ENCODE results near the gene KRT6B. TPM values are rescaled to one million over a fixed set of nuclear protein-coding genes. Genes with fewer than 3 reads are reported as not detected.
A peak's percentile ranks its signal among the peaks of the same experiment; 100 is the strongest.

KRT6B gene
- total RNA-seq, 2 donors from 2014 or later, result not detected

DNA sequence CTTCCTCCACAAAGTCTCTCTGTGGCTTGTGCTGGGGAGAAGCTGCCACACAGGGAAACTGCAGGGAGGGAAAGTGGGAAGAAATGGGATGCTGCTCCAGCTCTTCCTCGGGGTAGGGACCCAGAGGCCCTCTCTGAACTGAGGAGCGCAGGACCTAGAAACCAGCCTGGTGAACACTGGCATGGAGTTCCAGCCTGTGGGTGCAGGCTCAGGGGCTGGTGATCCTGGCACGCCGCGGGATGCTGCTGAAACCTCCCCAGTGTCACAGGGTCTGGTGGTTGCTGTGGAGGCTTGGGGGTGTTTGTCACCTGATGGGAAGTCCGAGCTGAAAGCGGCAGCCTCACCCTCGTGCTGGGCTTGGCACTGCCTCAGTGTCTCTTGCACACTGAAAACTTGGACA lies 12.5 kb downstream of the KRT6B start:
- ATAC-seq (no peak), DNase-seq (no peak)
- intact Hi-C loops (cut with DNase I, micrococcal nuclease), result no loop called here

DNA sequence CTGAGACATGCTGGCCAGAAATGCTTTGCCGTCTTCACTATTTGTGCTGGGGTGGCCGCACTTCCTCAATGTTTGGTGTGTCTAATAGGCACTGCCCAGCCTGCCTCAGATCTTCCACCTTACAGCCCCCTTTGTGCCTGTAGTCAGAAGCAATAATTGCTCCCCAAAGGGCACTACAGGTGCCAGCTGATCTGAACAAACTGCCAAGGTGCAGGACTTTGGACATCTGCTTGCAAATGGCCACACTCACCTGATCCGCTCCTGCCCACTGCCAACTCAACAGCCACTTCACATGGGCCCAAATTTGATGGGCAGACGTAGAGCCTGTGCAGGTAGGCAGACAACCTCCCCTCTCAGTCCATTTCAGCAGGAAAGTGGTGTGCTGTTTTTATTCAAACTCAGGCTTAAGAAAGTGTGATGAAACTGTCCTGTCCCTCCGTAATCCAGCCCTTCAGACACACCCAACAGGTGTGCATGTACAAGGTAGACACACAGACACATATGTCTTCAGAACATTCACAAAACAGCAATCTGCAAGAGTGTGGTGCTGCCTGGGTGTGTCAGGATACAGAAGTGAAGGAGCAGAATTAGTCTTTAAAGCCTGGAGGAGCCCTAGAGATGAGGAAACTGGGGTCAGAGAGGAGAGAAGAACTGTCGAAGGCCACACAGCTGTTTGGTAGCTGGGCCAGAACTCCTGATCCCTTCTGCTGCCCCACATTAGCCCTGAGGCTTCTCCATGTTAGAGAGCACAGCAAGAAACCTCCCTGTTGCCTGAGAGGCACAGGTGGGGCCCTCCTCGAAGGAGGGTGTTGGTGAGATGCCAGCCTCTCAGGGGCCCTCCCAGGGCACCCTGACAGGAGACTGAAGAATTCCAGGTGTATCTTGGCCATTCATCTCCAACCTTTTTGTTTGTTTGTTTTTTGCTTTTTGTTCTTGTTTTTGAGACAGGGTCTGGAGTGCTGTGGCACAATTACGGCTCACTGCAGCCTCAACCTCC lies 13.3 kb downstream of the KRT6B start:
- peak; percentile 42 for ATAC-seq
- no peak for DNase-seq
- intact Hi-C loops (cut with DNase I, micrococcal nuclease), result no loop called here

DNA sequence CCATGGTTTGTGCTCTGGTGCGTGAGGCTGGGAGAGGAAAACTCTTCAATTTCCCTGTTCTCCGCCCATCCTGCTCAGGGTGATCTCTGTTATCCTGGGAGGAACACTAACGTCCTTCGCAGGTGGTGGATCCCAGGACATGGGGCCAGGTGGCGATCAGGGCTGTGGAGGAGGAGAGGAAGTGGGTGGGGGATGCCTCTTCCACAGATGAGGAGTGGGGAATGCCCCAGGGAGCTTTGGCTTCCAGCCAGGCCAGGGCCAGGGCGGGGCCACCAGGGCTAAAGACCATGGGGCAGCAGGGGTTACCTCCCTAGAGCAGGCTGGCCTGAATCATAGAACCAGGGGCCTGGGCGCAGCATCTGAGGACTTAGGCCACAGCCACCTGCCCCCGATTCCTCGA lies 14.4 kb downstream of the KRT6B start:
- no peak for DNase-seq
- intact Hi-C loops (cut with DNase I, micrococcal nuclease), result no loop called here
- ATAC-seq, result peak; percentile 26

DNA sequence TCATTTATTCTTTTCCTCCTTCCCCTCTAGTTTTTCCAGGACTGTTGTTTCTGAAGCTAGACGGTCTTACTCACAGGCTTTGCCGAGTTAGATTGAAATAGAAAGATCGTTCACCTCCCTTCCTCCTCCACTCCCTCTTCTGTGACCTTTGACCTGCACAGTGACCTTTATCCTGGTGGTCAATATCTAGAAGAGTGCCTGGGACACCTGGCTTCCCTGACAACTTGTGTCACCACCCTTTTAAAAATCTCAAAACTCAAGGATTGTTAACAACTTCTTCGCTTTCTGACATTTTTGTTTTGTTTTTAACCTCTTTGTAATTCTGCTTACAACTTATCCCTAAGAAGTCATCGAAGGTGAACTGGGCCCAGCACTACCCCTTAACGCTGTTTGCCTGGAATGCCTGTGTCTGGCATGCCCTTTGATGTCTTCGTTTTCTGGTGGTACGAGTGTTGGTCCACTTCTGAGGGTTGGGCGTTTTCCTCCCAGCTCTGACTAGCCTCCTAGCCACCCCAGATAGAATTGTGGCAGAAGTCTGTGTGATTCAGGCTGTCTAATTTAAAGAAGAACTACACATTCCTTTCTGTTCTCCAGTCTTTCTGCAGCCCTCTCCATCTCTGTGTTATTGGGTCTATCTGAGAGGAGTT lies 15.0 kb downstream of the KRT6B start:
- intact Hi-C loops (cut with DNase I, micrococcal nuclease), result no loop called here
- no peak for DNase-seq
- peak; percentile 45 for ATAC-seq

DNA sequence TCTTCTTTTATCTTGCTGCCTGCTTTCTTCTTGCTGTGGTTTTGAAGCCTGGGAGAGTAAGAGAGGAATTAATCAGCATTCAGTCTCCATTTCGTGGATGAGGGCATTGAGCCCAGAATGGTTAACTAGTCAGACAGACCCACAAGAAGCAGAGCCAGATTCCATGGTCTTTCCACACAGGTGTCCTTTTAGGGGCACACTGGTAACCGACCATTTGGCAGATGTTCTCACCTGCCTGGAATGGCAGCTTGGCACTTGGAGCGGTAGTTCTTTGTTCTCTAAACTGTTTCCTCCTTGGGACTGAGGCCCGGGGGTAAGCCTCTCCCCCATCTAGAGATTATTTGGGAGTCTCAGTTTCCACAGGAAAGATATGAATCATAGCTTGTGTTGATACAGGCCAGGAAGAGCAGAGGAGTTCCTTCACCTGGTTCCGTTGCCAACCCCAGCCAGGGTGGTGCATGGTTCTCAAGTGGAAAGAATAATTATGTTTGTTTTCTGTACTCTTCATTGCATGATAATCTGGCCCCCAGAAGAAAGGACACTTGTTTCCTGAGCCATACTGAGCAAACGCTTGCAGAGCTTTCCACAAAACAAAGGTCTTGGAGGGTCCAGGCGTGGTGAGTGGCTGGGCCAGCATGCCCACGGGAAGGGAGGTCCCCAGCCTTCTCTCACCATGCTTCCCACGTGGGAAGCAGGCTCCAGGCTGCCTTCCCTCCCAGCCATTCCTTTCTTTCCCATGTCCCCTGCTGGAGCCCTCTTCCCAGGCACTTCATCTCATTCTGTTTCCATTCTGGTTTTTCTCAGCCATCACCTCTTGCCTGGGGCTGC lies 15.7 kb downstream of the KRT6B start:
- intact Hi-C loops (cut with DNase I, micrococcal nuclease), result no loop called here
- no peak for DNase-seq
- no peak for ATAC-seq

DNA sequence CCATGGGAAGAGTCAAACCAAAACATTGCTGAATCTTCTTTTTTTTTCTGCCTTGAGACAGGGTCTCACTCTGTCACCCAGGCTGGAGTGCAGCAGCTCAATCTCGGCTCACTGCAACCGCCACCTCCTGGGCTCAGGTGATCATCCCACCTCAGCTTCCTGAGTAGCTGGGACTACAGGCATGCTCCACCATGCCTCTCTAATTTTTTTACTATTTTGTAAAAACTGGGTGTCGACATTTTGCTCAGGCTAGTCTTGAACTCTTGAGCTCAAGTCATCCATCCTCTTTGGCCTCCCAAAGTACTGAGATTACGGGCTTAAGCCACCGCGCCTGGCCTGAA lies 16.3 kb downstream of the KRT6B start:
- DNase-seq (no peak), ATAC-seq (no peak)

DNA sequence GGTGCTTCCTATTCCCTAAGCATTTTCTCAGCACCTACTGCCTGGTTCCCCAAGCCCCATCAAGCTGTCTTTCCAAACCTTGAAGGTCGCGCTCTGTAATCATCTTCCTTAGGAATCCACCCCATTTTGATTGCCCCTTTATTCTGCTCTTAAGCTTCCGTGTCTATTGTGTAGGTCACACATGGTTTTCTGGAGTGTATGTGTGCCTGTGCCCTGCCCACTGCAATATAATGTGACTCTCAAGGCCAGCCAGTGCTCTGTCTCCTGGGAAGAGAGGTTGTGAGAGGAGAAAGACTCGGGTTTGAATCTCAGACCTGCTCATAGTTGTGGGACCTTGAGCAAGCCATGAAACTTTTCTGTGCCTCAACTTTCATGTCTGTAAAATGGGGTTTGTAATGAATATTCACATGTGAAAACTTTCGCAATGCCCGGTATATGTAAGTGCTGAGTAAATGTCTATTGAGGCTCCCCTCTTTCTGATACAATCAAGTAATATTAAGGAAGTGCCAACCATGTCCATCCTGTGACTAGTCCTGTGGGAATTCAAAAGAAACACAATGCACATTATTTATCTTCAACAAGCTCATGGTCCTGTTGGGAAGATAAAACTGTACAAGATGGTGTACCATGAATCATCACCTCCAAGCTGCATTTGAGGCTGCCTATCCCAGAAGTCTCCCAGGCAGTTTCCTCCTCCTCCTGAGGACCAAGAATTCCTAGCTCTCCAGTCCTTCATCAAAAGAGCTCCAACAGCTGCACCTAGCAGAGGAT lies 17.0 kb downstream of the KRT6B start:
- ATAC-seq (peak; percentile 80), DNase-seq (no peak)
- intact Hi-C loops (cut with DNase I, micrococcal nuclease), result no loop called here

More for the DNA sequence above, 16.3 kb downstream of the KRT6B start:
- intact Hi-C loops (cut with DNase I, micrococcal nuclease), result no loop called here

DNA sequence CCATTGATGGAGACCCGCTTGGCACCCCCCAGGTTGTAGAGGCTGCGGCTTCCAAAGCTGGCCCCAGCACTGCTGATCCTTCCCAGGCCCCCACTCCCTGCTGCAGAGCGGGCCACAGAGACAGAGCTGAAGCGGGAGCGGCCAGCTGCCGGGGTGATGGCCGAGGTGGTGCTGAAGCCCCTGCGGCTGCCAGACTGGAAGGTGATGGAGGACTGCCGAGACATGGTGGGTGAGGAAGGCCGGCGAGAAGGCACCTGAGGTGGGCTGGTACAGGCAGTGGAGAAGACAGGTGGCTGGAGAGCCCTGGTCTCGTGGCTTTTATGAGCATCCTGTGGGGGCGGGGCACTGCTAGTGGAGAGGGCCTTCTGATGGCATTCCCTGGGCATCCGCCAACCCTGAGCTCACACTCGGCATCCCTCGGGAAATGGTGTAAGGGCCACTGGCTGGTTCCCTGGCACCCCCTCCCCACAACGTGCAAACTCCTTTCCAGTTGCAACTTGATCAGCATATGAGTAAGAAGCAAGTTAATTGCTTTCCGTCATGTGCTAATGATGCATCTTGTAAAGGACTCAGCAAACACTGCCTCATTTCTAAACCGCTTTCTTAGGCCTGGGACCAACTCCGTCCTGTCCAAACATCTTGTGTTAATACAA lies 17.7 kb downstream of the KRT6B start, which contains the start of gene KRT75:
TSS of gene KRT75 (minus strand) at position 291 of the 653 bp plus-strand sequence. CDS start at position 224, 67 bp downstream.
- DNase-seq (peak; percentile 21 to 24), ATAC-seq (peak; percentile 15)
- intact Hi-C loops (cut with DNase I, micrococcal nuclease), result no loop called here

DNA sequence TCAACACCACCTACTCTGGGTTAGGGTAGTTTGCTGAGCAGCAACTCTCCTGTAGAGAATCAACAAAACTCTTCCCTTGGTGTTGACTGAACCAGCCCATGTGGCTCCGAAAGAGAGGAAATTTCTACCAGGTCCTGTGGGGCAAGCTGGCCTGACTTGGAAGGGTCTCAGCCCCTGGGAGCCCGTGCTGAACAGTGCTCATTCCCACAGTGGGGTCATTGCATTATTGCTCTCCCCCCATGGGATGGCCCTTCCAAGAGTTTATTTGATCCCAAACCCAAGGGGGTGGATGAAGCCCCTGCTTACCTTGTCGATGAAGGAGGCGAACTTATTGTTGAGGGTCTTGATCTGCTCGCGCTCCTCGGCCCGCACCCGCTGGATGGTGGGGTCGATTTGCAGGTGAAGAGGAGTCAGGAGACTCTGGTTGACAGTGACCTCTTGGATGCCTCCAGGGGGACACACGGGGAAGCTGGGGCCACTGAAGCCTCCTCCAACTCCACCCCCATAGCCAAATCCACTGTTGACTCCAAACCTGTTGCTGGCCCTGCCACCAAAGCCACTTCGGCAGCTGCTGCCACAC lies 18.4 kb downstream of the KRT6B start:
- DNase-seq, result peak in 1 of 2 donors; percentile 6
- intact Hi-C loops (cut with DNase I, micrococcal nuclease), result no loop called here
- ATAC-seq, result no peak

DNA sequence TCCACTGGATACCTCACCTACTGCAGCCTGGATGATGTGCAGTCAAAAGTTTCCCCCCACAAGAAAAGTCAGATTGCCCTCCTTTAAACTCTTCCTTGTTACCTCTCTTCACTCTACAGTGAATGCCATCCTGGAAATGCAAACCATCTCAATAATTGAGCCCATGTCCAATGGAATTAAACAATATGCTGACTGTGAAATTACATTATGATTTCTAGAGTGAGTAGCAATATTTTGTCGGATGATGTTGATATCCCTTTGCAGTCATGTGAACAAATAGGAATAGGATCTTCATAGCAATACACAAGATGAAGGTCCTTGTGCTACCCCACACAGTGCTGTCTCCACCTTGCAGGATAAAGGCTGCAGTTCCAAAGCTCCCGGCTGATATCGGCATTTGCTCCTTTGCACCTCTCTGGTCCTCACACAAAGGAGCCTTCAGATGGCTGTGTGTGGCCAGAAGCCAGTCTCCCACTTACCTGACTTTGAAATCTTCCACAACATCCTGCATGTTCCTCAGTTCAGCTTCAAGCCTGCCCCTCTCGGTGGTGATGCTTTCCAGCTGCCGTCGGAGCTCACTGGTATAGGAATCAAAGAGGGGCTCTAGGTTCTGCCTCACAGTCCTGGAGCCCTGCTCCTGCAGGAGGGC lies 19.3 kb downstream of the KRT6B start:
- DNase-seq (no peak), ATAC-seq (no peak)
- intact Hi-C loops (cut with DNase I, micrococcal nuclease), result no loop called here

DNA sequence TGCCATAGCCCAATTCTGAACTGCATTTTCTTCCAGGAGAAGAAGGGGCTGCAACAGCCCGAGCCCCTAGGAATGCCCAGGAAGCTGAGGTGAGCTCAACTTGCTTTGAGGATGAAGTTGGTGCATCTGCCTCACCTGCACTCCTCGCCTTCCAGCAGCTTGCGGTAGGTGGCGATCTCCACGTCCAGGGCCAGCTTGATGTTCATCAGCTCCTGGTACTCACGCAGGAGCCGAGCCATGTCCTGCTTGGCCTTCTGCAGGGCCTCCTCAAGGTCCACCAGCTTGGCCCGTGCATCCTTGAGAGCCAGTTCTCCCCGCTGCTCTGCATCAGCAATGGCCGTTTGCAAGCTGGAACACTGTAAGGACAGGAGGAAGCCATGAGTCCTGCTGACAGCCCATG lies 23.8 kb downstream of the KRT6B start:
- intact Hi-C loops (cut with DNase I, micrococcal nuclease), result no loop called here
- ATAC-seq (no peak), DNase-seq (no peak)

DNA sequence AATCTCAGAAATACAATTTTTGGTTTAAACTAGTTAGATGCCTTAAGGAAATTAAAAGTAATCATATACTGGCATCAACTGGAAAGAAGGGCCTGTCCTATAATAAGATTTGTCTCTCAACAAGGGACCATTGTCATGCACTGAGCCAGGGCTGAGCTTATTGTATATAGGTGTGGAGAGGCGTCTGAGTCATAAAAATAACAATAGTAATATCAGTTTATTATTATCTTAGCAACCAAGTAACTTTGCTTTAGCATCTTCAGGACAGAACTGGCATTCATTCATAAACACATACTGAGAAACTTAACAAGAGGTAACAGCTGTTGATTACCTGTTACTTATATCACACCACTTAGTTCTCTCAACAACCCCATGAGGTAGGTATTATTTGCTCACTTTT lies 24.9 kb downstream of the KRT6B start:
- ATAC-seq, result no peak
- no peak for DNase-seq
- intact Hi-C loops (cut with DNase I, micrococcal nuclease), result no loop called here

DNA sequence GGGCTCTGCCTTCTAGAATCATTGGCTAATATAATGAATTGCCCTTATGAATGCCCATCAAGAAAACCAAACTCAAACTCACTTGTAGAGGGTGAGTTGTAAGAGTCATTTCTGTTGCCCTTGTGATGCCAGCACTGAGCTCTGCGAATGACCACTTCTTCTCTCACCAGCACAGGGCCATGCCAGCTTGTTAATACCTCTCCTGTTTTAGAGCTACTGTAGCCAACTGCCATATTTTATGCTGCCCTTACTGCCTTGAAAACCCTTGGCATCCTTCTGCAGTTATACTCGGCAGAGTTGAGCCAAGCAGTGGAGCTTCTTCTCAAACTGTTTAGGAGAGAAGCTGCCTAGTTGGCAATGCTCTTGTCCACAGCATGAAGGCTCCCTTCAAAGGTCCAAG lies 25.9 kb downstream of the KRT6B start:
- no peak for DNase-seq
- no peak for ATAC-seq
- intact Hi-C loops (cut with DNase I, micrococcal nuclease), result no loop called here

DNA sequence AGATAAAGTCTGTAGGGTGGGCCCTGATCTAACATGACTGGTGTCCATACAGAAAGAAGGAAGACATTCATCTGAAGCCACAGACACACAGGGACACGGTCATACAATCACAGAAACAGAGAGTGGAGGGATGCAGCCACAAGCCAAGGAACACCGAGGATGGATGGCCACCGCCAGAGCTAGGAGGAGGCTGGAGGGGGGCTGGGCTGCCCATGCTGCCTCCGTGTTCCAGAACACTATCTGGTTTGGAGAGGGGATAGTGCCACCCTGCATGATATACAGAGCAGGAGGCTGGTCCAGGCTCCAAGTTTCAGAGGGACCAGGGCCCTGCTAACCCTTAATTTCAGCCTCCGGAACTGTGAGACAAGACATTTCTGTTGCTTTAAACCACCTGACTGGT lies 26.5 kb downstream of the KRT6B start:
- DNase-seq (no peak), ATAC-seq (no peak)
- intact Hi-C loops (cut with DNase I, micrococcal nuclease), result no loop called here

DNA sequence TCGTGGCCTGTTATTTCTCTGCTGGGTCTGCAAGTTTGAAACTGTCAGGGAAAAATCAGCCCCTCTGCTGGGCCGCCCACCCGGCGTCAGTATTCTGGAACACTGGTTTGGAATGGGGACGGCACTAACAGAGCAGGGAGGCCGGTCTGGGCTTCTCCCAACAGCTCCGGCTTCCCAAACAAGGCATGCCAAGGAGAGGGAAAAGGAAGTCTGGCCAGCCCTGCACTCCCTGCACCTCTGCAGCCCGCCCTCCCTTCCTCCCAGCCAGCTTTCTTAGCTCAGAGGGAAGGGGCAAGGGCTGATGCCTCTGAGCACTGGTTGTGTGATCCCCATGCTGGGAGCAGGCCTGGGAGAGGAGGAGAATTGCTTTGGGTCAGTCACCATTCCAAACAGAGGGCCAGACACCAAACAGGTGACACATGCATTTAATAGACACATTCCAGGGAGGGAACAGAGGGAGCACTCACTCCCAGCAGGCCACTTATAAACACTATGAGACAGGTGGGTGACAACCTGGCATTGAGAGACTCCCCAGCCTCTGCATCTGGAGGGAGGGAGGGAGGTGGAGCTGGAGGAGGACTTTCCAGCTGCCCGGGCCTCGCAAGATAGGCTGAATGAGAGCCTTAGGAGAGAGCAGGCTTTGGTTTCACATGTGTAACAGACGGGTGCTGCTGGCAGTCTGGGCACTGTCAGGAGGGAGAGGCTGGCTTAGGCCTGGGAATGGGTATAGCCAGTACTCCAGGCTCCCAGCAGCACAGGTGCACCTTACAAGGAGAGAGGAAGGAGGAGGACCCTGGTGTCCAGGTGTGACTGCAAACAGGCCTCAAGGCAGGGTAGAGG lies 28.1 kb downstream of the KRT6B start:
- ATAC-seq, result no peak
- intact Hi-C loops (cut with DNase I, micrococcal nuclease), result no loop called here
- no peak for DNase-seq

DNA sequence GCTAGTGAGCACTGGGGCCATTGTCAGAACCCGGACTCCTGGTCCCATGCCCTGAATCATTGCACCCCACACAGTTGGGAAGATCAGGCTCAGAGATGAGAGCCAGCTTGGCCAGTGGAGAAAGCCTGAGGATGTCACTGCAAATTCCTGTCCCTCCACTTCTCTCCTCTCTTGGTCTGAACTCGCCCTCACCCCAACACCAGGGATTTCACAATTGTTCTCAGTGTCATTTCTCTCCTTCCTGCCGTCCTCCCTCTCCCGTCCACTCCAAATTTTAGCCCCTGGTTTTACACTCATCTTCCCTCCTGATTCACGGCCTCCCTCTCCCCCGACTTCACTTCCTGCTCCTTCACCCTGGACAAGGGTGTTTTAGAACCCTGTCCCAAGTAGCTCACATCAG lies 28.9 kb downstream of the KRT6B start:
- no peak for ATAC-seq
- DNase-seq, result no peak
- intact Hi-C loops (cut with DNase I, micrococcal nuclease), result no loop called here

DNA sequence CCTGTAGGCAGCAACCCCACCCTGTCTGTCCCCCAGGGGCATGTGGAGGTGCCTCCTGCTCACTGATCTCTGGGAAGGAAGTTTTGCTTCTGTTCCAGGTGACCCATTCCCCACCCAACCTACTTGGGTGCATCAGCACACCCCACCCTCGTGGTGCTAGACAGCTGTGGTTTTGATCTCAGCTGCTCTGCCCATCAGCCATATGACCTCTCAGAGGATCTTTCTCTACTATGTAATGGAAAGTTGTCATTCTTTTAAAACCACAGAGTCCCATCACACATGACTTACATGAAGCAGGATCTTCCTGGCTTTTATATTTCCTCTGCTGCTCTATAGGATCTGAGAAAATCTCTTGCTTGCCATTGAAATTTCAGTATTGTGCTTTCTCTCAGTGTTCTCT lies 32.3 kb downstream of the KRT6B start:
- intact Hi-C loops (cut with DNase I, micrococcal nuclease), result no loop called here

More for the DNA sequence above, 32.3 kb downstream of the KRT6B start:
- no peak for DNase-seq
- ATAC-seq, result no peak

Measured in left colon (tissue), 2 donors.